Esophagus (tissue), 2 donors: ENCODE data around the gene RPS19BP1. TPM values are rescaled to one million over a fixed set of nuclear protein-coding genes. Genes with fewer than 3 reads are reported as not detected.

Experiments
- H3K27ac ChIP-seq, 2 donors: one replicate each; pipeline ENCODE4 v1.5.1; 2013; ENCODE audit warnings: low read depth in 2 of 2, mild to moderate bottlenecking in 2 of 2, inconsistent platforms in 1 of 2, low read length in 1 of 2, moderate library complexity in 1 of 2
- H3K27me3 ChIP-seq, 2 donors: one replicate each; pipeline ENCODE4 v1.6.1; 2013; ENCODE audit warnings: low read length in 2 of 2, control low read depth in 1 of 2, mild to moderate bottlenecking in 1 of 2; ENCODE audit not compliant: insufficient read depth in 2 of 2, control insufficient read depth in 1 of 2
- H3K36me3 ChIP-seq, 2 donors: one replicate each; pipeline ENCODE4 v1.6.1; 2013; ENCODE audit warnings: low read length in 1 of 2; ENCODE audit not compliant: control insufficient read depth in 2 of 2, insufficient read depth in 2 of 2
- H3K4me1 ChIP-seq, 2 donors: one replicate each; pipeline ENCODE4 v1.6.1; 2013; ENCODE audit warnings: low read length in 1 of 2; ENCODE audit not compliant: control insufficient read depth in 2 of 2, insufficient read depth in 2 of 2
- H3K4me3 ChIP-seq, 2 donors: one replicate each; pipeline ENCODE4 v1.5.1; 2013; ENCODE audit warnings: low read length in 2 of 2, mild to moderate bottlenecking in 2 of 2, low read depth in 1 of 2, moderate library complexity in 1 of 2
- H3K9me3 ChIP-seq, 2 donors: one replicate each; pipeline ENCODE4 v1.6.1; 2013; ENCODE audit warnings: mild to moderate bottlenecking in 2 of 2, low read depth in 1 of 2, low read length in 1 of 2, moderate library complexity in 1 of 2; ENCODE audit not compliant: control insufficient read depth in 2 of 2, insufficient read depth in 1 of 2
- WGBS, 2 donors: extraction: QIAGEN DNeasy Blood & Tissue Kit; methylation state at CpG; one replicate each; pipeline ENCODE4 v1.1.7; 2013; 5-methylcytosine and 5-hydroxymethylcytosine counted together
- polyA plus RNA-seq, 2 donors: library from polyadenylated mRNA; stranded (reverse); fragments of 200-250 nt; gene quantifications; one replicate each; pipeline ENCODE4 v1.2.3, GENCODE V29; 2013
- donor health status: healthy with polysubstance abuse.
- donor health status: Bipolar disorder and iron deficiency.

Gene RPS19BP1
- polyA plus RNA-seq, 2 donors = 94.0 to 116 TPM

GRCh38 chr22:39496131-39496838 lies 36.3 kb downstream of the RPS19BP1 start:
- peak overlapping the region in 1 of 2 donors; percentile 43 for H3K27ac ChIP-seq
- H3K27me3 ChIP-seq = no peaks in the 10 kb centered on the region
- H3K4me1 ChIP-seq = peaks cover 0 to 7% of the 10 kb centered on the region in 2 donors
- 42 to 46% methylated on average over 13 of the region's 13 CpGs for WGBS, 2 donors
- no peaks in the 10 kb centered on the region for H3K9me3 ChIP-seq
- H3K4me3 ChIP-seq = no peak overlapping the region
- H3K36me3 ChIP-seq = no peaks in the 10 kb centered on the region

GRCh38 chr22:39494471-39495120 lies 38.0 kb downstream of the RPS19BP1 start:
- Histone ChIP-seq H3K27ac (no peak overlapping the region), H3K27me3 (no peaks in the 10 kb centered on the region), H3K4me3 (no peak overlapping the region), H3K36me3 (no peaks in the 10 kb centered on the region), H3K4me1 (peaks cover 0 to 5% of the 10 kb centered on the region in 2 donors), H3K9me3 (no peaks in the 10 kb centered on the region)
- WGBS, 2 donors = 76 to 78% methylated on average over 10 of the region's 10 CpGs

- WGBS, 2 donors = 59 to 61% methylated on average over 4 of the region's 4 CpGs
- peak overlapping the region in 1 of 2 donors; percentile 29 for H3K27ac ChIP-seq
- H3K27me3 ChIP-seq = no peaks in the 10 kb centered on the region
Observed at GRCh38 chr22:39493759-39494158, 38.8 kb downstream of the RPS19BP1 start.

GRCh38 chr22:39492186-39492585 lies 40.4 kb downstream of the RPS19BP1 start:
- Histone ChIP-seq H3K9me3 (no peaks in the 10 kb centered on the region), H3K27me3 (no peaks in the 10 kb centered on the region), H3K4me3 (no peak overlapping the region), H3K36me3 (no peaks in the 10 kb centered on the region), H3K27ac (no peak overlapping the region), H3K4me1 (peaks cover 0 to 9% of the 10 kb centered on the region in 2 donors)
- WGBS, 2 donors = 82 to 89% methylated on average over 3 of the region's 3 CpGs

More at GRCh38 chr22:39493759-39494158, 38.8 kb downstream of the RPS19BP1 start:
- Histone ChIP-seq H3K4me1 (peaks cover 0 to 9% of the 10 kb centered on the region in 2 donors), H3K9me3 (no peaks in the 10 kb centered on the region), H3K4me3 (no peak overlapping the region), H3K36me3 (no peaks in the 10 kb centered on the region)

- Histone ChIP-seq H3K36me3 (no peaks in the 10 kb centered on the region), H3K4me1 (peaks cover 0 to 9% of the 10 kb centered on the region in 2 donors), H3K27ac (no peak overlapping the region), H3K9me3 (no peaks in the 10 kb centered on the region), H3K4me3 (no peak overlapping the region), H3K27me3 (no peaks in the 10 kb centered on the region)
- 80 to 88% methylated on average over 6 of the region's 6 CpGs for WGBS, 2 donors
Observed at GRCh38 chr22:39491696-39492095, 40.9 kb downstream of the RPS19BP1 start.

GRCh38 chr22:39490966-39491680 lies 41.4 kb downstream of the RPS19BP1 start:
- no peak overlapping the region for H3K4me3 ChIP-seq
- H3K9me3 ChIP-seq = no peaks in the 10 kb centered on the region
- no peaks in the 10 kb centered on the region for H3K36me3 ChIP-seq
- 77 to 79% methylated on average over 9 of the region's 9 CpGs for whole genome bisulfite sequencing, 2 donors
- no peak overlapping the region for H3K27ac ChIP-seq
- peaks cover 0 to 8% of the 10 kb centered on the region in 2 donors for H3K4me1 ChIP-seq
- no peaks in the 10 kb centered on the region for H3K27me3 ChIP-seq

- no peaks in the 10 kb centered on the region for H3K27me3 ChIP-seq
- 34 to 51% methylated on average over 13 of the region's 13 CpGs for WGBS, 2 donors
Observed at GRCh38 chr22:39490135-39490798, 42.3 kb downstream of the RPS19BP1 start.

GRCh38 chr22:39489094-39490068 lies 43.2 kb downstream of the RPS19BP1 start:
- WGBS, 2 donors = 82 to 83% methylated on average over 17 of the region's 17 CpGs
- Histone ChIP-seq H3K36me3 (no peaks in the 10 kb centered on the region), H3K27ac (no peak overlapping the region)

More at GRCh38 chr22:39490135-39490798, 42.3 kb downstream of the RPS19BP1 start:
- H3K4me3 ChIP-seq = no peak overlapping the region
- H3K4me1 ChIP-seq = peaks cover 0 to 7% of the 10 kb centered on the region in 2 donors
- no peaks in the 10 kb centered on the region for H3K9me3 ChIP-seq
- no peaks in the 10 kb centered on the region for H3K36me3 ChIP-seq
- no peak overlapping the region for H3K27ac ChIP-seq

More at GRCh38 chr22:39489094-39490068, 43.2 kb downstream of the RPS19BP1 start:
- Histone ChIP-seq H3K4me3 (no peak overlapping the region), H3K4me1 (peaks cover 0 to 7% of the 10 kb centered on the region in 2 donors), H3K27me3 (no peaks in the 10 kb centered on the region), H3K9me3 (no peaks in the 10 kb centered on the region)
